ENCODE results near the gene RIMOC1.

RIMOC1 gene

GRCh38 chr5:41878173-41878572 is 26.0 kb upstream of the RIMOC1 start:
- DNase-seq (ENCODE audit: low read depth), result no peak
- no peak overlapping the region for H3K4me3 ChIP-seq (ENCODE audit: low read length)
- no peak for TF ChIP-seq CTCF (conservative IDR thresholded peaks at IDR 0.05; ENCODE audit: low read length)

GRCh38 chr5:41878643-41879478 is 25.3 kb upstream of the RIMOC1 start:
- no peak overlapping the region for H3K4me3 ChIP-seq (ENCODE audit: low read length)
- TF ChIP-seq CTCF (conservative IDR thresholded peaks at IDR 0.05; ENCODE audit: low read length), result no peak
- DNase-seq (ENCODE audit: low read depth), result no peak

GRCh38 chr5:41882765-41883164 is 21.4 kb upstream of the RIMOC1 start:
- no peak for TF ChIP-seq CTCF (conservative IDR thresholded peaks at IDR 0.05; ENCODE audit: low read length)
- DNase-seq (ENCODE audit: low read depth), result no peak
- H3K4me3 ChIP-seq (ENCODE audit: low read length), result no peak overlapping the region

GRCh38 chr5:41883243-41883642 is 20.9 kb upstream of the RIMOC1 start:
- TF ChIP-seq CTCF (conservative IDR thresholded peaks at IDR 0.05; ENCODE audit: low read length), result no peak
- no peak overlapping the region for H3K4me3 ChIP-seq (ENCODE audit: low read length)
- DNase-seq (ENCODE audit: low read depth), result no peak

- no peak overlapping the region for H3K4me3 ChIP-seq (ENCODE audit: low read length)
- TF ChIP-seq CTCF (conservative IDR thresholded peaks at IDR 0.05; ENCODE audit: low read length), result no peak
- DNase-seq (ENCODE audit: low read depth), result no peak
Measured at GRCh38 chr5:41883936-41884335, 20.2 kb upstream of the RIMOC1 start.

- H3K4me3 ChIP-seq (ENCODE audit: low read length), result no peak overlapping the region
- no peak for TF ChIP-seq CTCF (conservative IDR thresholded peaks at IDR 0.05; ENCODE audit: low read length)
- DNase-seq (ENCODE audit: low read depth), result no peak
Measured at GRCh38 chr5:41885286-41885685, 18.9 kb upstream of the RIMOC1 start.

- no peak overlapping the region for H3K4me3 ChIP-seq (ENCODE audit: low read length)
- TF ChIP-seq CTCF (conservative IDR thresholded peaks at IDR 0.05; ENCODE audit: low read length), result no peak
- no peak for DNase-seq (ENCODE audit: low read depth)
Measured at GRCh38 chr5:41891066-41891707, 13.0 kb upstream of the RIMOC1 start.
